ENCODE data around the gene FANCC. TPM values are rescaled to one million over a fixed set of nuclear protein-coding genes. Genes with fewer than 3 reads are reported as not detected.

The FANCC gene
- total and polyA plus RNA-seq, 12 donors: 1.9 to 6.1 (median 3.3) TPM

- intact Hi-C loops (cut with DNase I): no loop called here
- Histone ChIP-seq H3K4me1 (replicated peaks in 1 of 2) (peaks cover 0 to 62% of the 10 kb centered on the region in 2 donors), H3K4me3 (no peak overlapping the region), H3K9me3 (replicated peaks in 1 of 3) (no peaks in the 10 kb centered on the region), H3K36me3 (replicated peaks in 1 of 2) (peaks cover 0 to 46% of the 10 kb centered on the region in 2 donors), H3K27ac (peak overlapping the region in 2 of 5 donors; percentile 15 to 43), H3K27me3 (no peaks in the 10 kb centered on the region)
- no peak for TF ChIP-seq CTCF (IDR thresholded peaks at IDR 0.05)
- TF ChIP-seq POLR2A (IDR thresholded peaks at IDR 0.05): no peak
- DNase-seq: no peak
- 73 to 82% (median 76%) methylated on average over 4 to 7 of the region's 7 CpGs for WGBS, 4 donors
Measured at GRCh38 chr9:95062596-95063065, 254.9 kb downstream of the FANCC start.

- 77 to 83% (median 79%) methylated on average over 10 to 13 of the region's 13 CpGs for WGBS, 4 donors
- Histone ChIP-seq H3K27ac (peak overlapping the region in 2 of 5 donors; percentile 15 to 43), H3K4me1 (replicated peaks in 1 of 2) (peaks cover 0 to 67% of the 10 kb centered on the region in 2 donors), H3K36me3 (replicated peaks in 1 of 2) (peaks cover 0 to 46% of the 10 kb centered on the region in 2 donors), H3K9me3 (replicated peaks in 1 of 3) (no peaks in the 10 kb centered on the region), H3K27me3 (no peaks in the 10 kb centered on the region), H3K4me3 (no peak overlapping the region)
- no peak for DNase-seq
- intact Hi-C loops (cut with DNase I): no loop called here
- TF ChIP-seq CTCF (IDR thresholded peaks at IDR 0.05) (no peak), POLR2A (IDR thresholded peaks at IDR 0.05) (no peak)
Measured at GRCh38 chr9:95061916-95062595, 255.5 kb downstream of the FANCC start.

GRCh38 chr9:95060916-95061315 is 256.6 kb downstream of the FANCC start:
- intact Hi-C loops (cut with DNase I): no loop called here
- peaks cover 10 to 69% of the 10 kb centered on the region in 2 donors for H3K4me1 ChIP-seq (replicated peaks in 1 of 2)
- H3K27ac ChIP-seq: peak overlapping the region in 1 of 5 donors; percentile 0

GRCh38 chr9:95060234-95060633 is 257.3 kb downstream of the FANCC start:
- peaks cover 16 to 69% of the 10 kb centered on the region in 2 donors for H3K4me1 ChIP-seq (replicated peaks in 1 of 2)

More at GRCh38 chr9:95060916-95061315, 256.6 kb downstream of the FANCC start:
- 82 to 94% (median 85%) methylated on average over 2 of the region's 2 CpGs for WGBS, 4 donors
- H3K36me3 ChIP-seq (replicated peaks in 1 of 2): peaks cover 0 to 46% of the 10 kb centered on the region in 2 donors
- H3K27me3 ChIP-seq: no peaks in the 10 kb centered on the region
- DNase-seq: no peak
- H3K4me3 ChIP-seq: no peak overlapping the region
- TF ChIP-seq CTCF (IDR thresholded peaks at IDR 0.05): no peak
- no peak for TF ChIP-seq POLR2A (IDR thresholded peaks at IDR 0.05)
- H3K9me3 ChIP-seq (replicated peaks in 1 of 3): no peaks in the 10 kb centered on the region

More at GRCh38 chr9:95060234-95060633, 257.3 kb downstream of the FANCC start:
- H3K27ac ChIP-seq: peak overlapping the region in 1 of 5 donors; percentile 0
- H3K27me3 ChIP-seq: no peaks in the 10 kb centered on the region
- intact Hi-C loops (cut with DNase I): no loop called here
- H3K36me3 ChIP-seq (replicated peaks in 1 of 2): peaks cover 0 to 44% of the 10 kb centered on the region in 2 donors
- TF ChIP-seq CTCF (IDR thresholded peaks at IDR 0.05) (no peak), POLR2A (IDR thresholded peaks at IDR 0.05) (no peak)
- WGBS, 4 donors: 48 to 67% (median 50%) methylated on average over 5 of the region's 5 CpGs
- no peak overlapping the region for H3K4me3 ChIP-seq
- DNase-seq: no peak
- H3K9me3 ChIP-seq (replicated peaks in 1 of 3): no peaks in the 10 kb centered on the region
